Measurements from ENCODE around the gene CCDC57.

DNA sequence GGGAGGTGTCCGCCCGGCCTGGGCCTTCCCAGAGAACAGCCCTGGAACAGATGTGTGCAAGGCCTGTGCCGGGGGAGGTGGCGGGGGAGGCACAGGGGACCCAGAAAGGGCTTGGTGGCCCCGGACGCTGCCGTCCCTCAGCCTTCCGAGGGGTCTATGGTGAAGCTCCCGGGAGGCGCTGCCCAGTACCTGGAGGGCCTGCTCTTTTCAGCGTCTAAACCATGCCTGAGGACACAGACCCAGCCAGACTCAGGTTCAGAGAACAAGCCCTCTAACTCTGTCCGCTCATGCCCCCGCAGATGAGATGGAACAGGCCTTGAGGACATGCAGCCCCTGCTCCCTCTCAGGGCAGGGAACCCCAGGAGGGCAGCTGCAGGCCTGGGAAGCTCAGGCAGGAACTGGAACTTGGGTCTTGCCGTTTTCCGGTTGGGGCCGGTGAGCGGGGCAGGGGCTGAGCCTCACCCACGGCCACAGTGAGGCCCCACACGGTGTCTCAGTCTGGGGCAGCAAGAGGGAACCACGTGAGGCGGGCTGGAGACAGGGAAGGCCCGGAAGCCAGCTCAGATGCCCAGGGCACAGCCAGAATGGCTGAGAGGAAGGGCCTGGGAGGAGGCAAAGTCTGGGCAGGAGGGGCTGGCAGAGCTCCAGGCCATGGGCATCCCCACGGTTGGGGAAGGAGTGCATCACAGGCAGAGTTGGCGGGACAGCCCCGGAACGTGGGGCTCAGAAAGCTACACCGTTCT lies 28.7 kb upstream of the CCDC57 start:
- TF ChIP-seq, protein P1, sequence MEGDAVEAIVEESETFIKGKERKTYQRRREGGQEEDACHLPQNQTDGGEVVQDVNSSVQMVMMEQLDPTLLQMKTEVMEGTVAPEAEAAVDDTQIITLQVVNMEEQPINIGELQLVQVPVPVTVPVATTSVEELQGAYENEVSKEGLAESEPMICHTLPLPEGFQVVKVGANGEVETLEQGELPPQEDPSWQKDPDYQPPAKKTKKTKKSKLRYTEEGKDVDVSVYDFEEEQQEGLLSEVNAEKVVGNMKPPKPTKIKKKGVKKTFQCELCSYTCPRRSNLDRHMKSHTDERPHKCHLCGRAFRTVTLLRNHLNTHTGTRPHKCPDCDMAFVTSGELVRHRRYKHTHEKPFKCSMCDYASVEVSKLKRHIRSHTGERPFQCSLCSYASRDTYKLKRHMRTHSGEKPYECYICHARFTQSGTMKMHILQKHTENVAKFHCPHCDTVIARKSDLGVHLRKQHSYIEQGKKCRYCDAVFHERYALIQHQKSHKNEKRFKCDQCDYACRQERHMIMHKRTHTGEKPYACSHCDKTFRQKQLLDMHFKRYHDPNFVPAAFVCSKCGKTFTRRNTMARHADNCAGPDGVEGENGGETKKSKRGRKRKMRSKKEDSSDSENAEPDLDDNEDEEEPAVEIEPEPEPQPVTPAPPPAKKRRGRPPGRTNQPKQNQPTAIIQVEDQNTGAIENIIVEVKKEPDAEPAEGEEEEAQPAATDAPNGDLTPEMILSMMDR (conservative IDR thresholded peaks at IDR 0.05) = no peak
- TF ChIP-seq EZH2 (IDR thresholded peaks at IDR 0.05; ENCODE audit: low read depth) = no peak

Measured in PC-9 (cell line).